ENCODE measurements around the gene IFT57.

GRCh38 chr3:108150200-108150599 is 72.0 kb downstream of the IFT57 start:
- no peak for TF ChIP-seq CTCF (IDR thresholded peaks at IDR 0.05)
- TF ChIP-seq EZH2 (IDR thresholded peaks at IDR 0.05): no peak
- TF ChIP-seq EZH2phosphoT487 (IDR thresholded peaks at IDR 0.05): no peak
